Right atrium auricular region (tissue), 2 donors: ENCODE data around the gene PRKCE. TPM values are rescaled to one million over a fixed set of nuclear protein-coding genes. Genes with fewer than 3 reads are reported as not detected.

Experiments used
- DNase-seq: peaks from one replicate; pipeline ENCODE4 v3.0.0-alpha.2; 2019; ENCODE audit warnings: low spot score
- H3K27ac ChIP-seq, 2 donors: fragments of 200-600 bp; sonication (generic); 1 replicate in 1 of 2; 2 replicates in 1 of 2; pipeline ENCODE4 v1.5.1; 2016 to 2019
- H3K27me3 ChIP-seq, 2 donors: fragments of 200-600 bp; sonication (generic); one replicate each; pipeline versions ENCODE4 v1.5.1 to v1.6.0; 2017 to 2019
- H3K36me3 ChIP-seq: fragments of 200-600 bp; sonication (generic); one replicate; pipeline ENCODE4 v1.5.1; 2016
- H3K4me1 ChIP-seq, 2 donors: fragments of 200-600 bp; sonication (generic); one replicate each; pipeline versions ENCODE4 v1.5.1 to v1.6.0; 2017 to 2019
- H3K4me3 ChIP-seq, 2 donors: fragments of 200-600 bp; sonication (generic); 1 replicate in 1 of 2; 2 replicates in 1 of 2; pipeline ENCODE4 v1.5.1; 2017 to 2019; ENCODE audit warnings: mild to moderate bottlenecking in 1 of 2, moderate library complexity in 1 of 2
- H3K9me3 ChIP-seq, 2 donors: fragments of 200-600 bp; sonication (generic); one replicate each; pipeline ENCODE4 v1.5.1; 2019
- CTCF ChIP-seq, 2 donors: fragments of 200-600 bp; sonication (generic); IDR thresholded peaks; one replicate each; pipeline ENCODE4 v1.5.1; 2019; ENCODE audit warnings: antibody characterized with exemption in 2 of 2
- total RNA-seq, 2 donors: library from RNA; depleted of rRNA; stranded (reverse); fragments of >200 nt; gene quantifications; one replicate each; pipeline ENCODE4 v1.1.0, GENCODE V29; 2016

Gene PRKCE
- total RNA-seq, 2 donors from 2014 or later: 7.2 to 11.8 TPM

- Histone ChIP-seq H3K4me3 (no peak overlapping the region), H3K27ac (no peak overlapping the region), H3K4me1 (peaks cover 0 to 26% of the 10 kb centered on the region in 2 donors), H3K36me3 (no peaks in the 10 kb centered on the region), H3K27me3 (no peaks in the 10 kb centered on the region), H3K9me3 (no peaks in the 10 kb centered on the region)
- no peak for DNase-seq
- no peak for TF ChIP-seq CTCF (IDR thresholded peaks at IDR 0.05)
Measured at GRCh38 chr2:45754131-45755010, 102.9 kb downstream of the PRKCE start.

GRCh38 chr2:45755585-45756335, 104.3 kb downstream of the PRKCE start:
- no peak for DNase-seq
- Histone ChIP-seq H3K4me3 (no peak overlapping the region), H3K9me3 (no peaks in the 10 kb centered on the region), H3K4me1 (peaks cover 0 to 32% of the 10 kb centered on the region in 2 donors), H3K27ac (no peak overlapping the region), H3K27me3 (no peaks in the 10 kb centered on the region), H3K36me3 (no peaks in the 10 kb centered on the region)
- TF ChIP-seq CTCF (IDR thresholded peaks at IDR 0.05): no peak

GRCh38 chr2:45758018-45758417, 106.5 kb downstream of the PRKCE start:
- no peak for TF ChIP-seq CTCF (IDR thresholded peaks at IDR 0.05)
- Histone ChIP-seq H3K9me3 (no peaks in the 10 kb centered on the region), H3K4me1 (peaks cover 0 to 32% of the 10 kb centered on the region in 2 donors), H3K27me3 (no peaks in the 10 kb centered on the region), H3K4me3 (no peak overlapping the region), H3K27ac (no peak overlapping the region), H3K36me3 (no peaks in the 10 kb centered on the region)
- DNase-seq: no peak

GRCh38 chr2:45759310-45759851, 107.9 kb downstream of the PRKCE start:
- H3K4me1 ChIP-seq: peaks cover 0 to 26% of the 10 kb centered on the region in 2 donors
- no peak overlapping the region for H3K4me3 ChIP-seq
- DNase-seq: no peak
- H3K27me3 ChIP-seq: no peaks in the 10 kb centered on the region
- H3K9me3 ChIP-seq: no peaks in the 10 kb centered on the region
- no peaks in the 10 kb centered on the region for H3K36me3 ChIP-seq
- peak overlapping the region; percentile 43 to 68 for H3K27ac ChIP-seq
- TF ChIP-seq CTCF (IDR thresholded peaks at IDR 0.05): no peak

- no peak overlapping the region for H3K4me3 ChIP-seq
- DNase-seq: no peak
- no peaks in the 10 kb centered on the region for H3K36me3 ChIP-seq
- no peak for TF ChIP-seq CTCF (IDR thresholded peaks at IDR 0.05)
- H3K27me3 ChIP-seq: no peaks in the 10 kb centered on the region
- H3K27ac ChIP-seq: no peak overlapping the region
- no peaks in the 10 kb centered on the region for H3K9me3 ChIP-seq
- peaks cover 0 to 31% of the 10 kb centered on the region in 2 donors for H3K4me1 ChIP-seq
Measured at GRCh38 chr2:45761635-45762034, 110.2 kb downstream of the PRKCE start.
